Measurements from ENCODE around the gene FMNL3. TPM values are rescaled to one million over a fixed set of nuclear protein-coding genes. Genes with fewer than 3 reads are reported as not detected.

FMNL3 gene
- polyA plus RNA-seq, 1 donor from 2014 or later: 9.3 TPM

GRCh38 chr12:49636979-49637755 lies 70.0 kb downstream of the FMNL3 start:
- H3K4me3 ChIP-seq (ENCODE audit: low read length): no peak overlapping the region
- no peaks in the 10 kb centered on the region for H3F3A ChIP-seq (ENCODE audit: insufficient read depth, low read length, poor library complexity, severe bottlenecking)
- peak; percentile 72 for TF ChIP-seq RAD21 (conservative IDR thresholded peaks at IDR 0.05)
- no peak for TF ChIP-seq EZH2 (IDR thresholded peaks at IDR 0.05; ENCODE audit: borderline replicate concordance, insufficient read depth, low read length, poor library complexity, severe bottlenecking)
- TF ChIP-seq, protein P1, sequence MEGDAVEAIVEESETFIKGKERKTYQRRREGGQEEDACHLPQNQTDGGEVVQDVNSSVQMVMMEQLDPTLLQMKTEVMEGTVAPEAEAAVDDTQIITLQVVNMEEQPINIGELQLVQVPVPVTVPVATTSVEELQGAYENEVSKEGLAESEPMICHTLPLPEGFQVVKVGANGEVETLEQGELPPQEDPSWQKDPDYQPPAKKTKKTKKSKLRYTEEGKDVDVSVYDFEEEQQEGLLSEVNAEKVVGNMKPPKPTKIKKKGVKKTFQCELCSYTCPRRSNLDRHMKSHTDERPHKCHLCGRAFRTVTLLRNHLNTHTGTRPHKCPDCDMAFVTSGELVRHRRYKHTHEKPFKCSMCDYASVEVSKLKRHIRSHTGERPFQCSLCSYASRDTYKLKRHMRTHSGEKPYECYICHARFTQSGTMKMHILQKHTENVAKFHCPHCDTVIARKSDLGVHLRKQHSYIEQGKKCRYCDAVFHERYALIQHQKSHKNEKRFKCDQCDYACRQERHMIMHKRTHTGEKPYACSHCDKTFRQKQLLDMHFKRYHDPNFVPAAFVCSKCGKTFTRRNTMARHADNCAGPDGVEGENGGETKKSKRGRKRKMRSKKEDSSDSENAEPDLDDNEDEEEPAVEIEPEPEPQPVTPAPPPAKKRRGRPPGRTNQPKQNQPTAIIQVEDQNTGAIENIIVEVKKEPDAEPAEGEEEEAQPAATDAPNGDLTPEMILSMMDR (IDR thresholded peaks at IDR 0.05; ENCODE audit: poor library complexity, severe bottlenecking): peak; percentile 78
- TF ChIP-seq POLR2AphosphoS5 (IDR thresholded peaks at IDR 0.05): no peak
- no peak for TF ChIP-seq TAF1 (IDR thresholded peaks at IDR 0.05; ENCODE audit: low read depth)
- peak; percentile 76 for TF ChIP-seq SMC3 (conservative IDR thresholded peaks at IDR 0.05; ENCODE audit: poor library complexity)
- TF ChIP-seq EP300 (conservative IDR thresholded peaks at IDR 0.05; ENCODE audit: poor library complexity, severe bottlenecking): no peak
- no peak for TF ChIP-seq REST (IDR thresholded peaks at IDR 0.05; ENCODE audit: borderline replicate concordance)
- peak; percentile 25 for TF ChIP-seq MXI1 (conservative IDR thresholded peaks at IDR 0.05; ENCODE audit: poor library complexity, severe bottlenecking)
- no peak overlapping the region for H2AFZ ChIP-seq (ENCODE audit: low read depth, low read length)
- no peaks in the 10 kb centered on the region for H4K20me1 ChIP-seq (ENCODE audit: insufficient read depth)
- H3K79me2 ChIP-seq (replicated peaks; ENCODE audit: insufficient read depth, low read length): no peaks in the 10 kb centered on the region
- no peaks in the 10 kb centered on the region for H3K9me2 ChIP-seq (ENCODE audit: insufficient read depth, low read length)
- no peak overlapping the region for H3K27ac ChIP-seq (ENCODE audit: low read length)
- H3K9ac ChIP-seq (ENCODE audit: low read length): peak overlapping the region; percentile 34
- no peaks in the 10 kb centered on the region for H3K27me3 ChIP-seq (ENCODE audit: insufficient read depth, low read depth, low read length)
- peaks cover 10% of the 10 kb centered on the region for H3K36me3 ChIP-seq (ENCODE audit: insufficient read depth, low read length)
- no peaks in the 10 kb centered on the region for H3K9me3 ChIP-seq (ENCODE audit: low read length)
- no peak overlapping the region for H3K4me2 ChIP-seq (ENCODE audit: low read length)

DNA sequence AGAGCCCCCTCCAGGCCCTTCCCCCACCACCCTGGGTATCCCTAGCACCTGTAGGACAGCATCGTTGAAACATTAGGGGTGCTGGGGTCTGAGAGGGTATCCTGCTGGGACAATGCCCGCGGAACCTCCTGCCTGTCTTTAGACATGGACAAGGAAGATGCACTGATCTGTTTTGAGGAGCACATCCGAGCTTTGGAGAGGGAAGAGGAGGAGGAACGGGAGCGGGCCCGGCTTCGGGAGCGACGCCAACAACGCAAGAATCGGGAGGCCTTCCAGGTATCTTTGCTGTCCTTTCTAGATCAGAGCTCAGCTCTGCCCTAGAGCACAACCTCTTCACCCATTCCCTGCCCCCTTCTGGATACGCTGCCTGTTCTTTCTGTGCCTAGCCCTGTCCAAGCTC lies 70.6 kb downstream of the FMNL3 start:
- Histone ChIP-seq H3K27ac (ENCODE audit: low read length) (no peak overlapping the region), H3K36me3 (ENCODE audit: insufficient read depth, low read length) (peaks cover 6% of the 10 kb centered on the region), H3K4me3 (ENCODE audit: low read length) (no peak overlapping the region), H3F3A (ENCODE audit: insufficient read depth, low read length, poor library complexity, severe bottlenecking) (no peaks in the 10 kb centered on the region), H3K79me2 (replicated peaks; ENCODE audit: insufficient read depth, low read length) (no peaks in the 10 kb centered on the region), H3K9me2 (ENCODE audit: insufficient read depth, low read length) (no peaks in the 10 kb centered on the region), H2AFZ (ENCODE audit: low read depth, low read length) (no peak overlapping the region), H4K20me1 (ENCODE audit: insufficient read depth) (no peaks in the 10 kb centered on the region), H3K9me3 (ENCODE audit: low read length) (no peaks in the 10 kb centered on the region), H3K27me3 (ENCODE audit: insufficient read depth, low read depth, low read length) (no peaks in the 10 kb centered on the region), H3K9ac (ENCODE audit: low read length) (no peak overlapping the region), H3K4me2 (ENCODE audit: low read length) (no peak overlapping the region)
- TF ChIP-seq, protein P1 (IDR thresholded peaks at IDR 0.05; ENCODE audit: poor library complexity, severe bottlenecking): no peak
